Measurements from ENCODE around the gene ASMT.
"Not testable (repeated sequence)": the region's sequence is repeated elsewhere in the genome, so short reads cannot be mapped to it uniquely, and the experiment has no call there.

The ASMT gene, protein sequence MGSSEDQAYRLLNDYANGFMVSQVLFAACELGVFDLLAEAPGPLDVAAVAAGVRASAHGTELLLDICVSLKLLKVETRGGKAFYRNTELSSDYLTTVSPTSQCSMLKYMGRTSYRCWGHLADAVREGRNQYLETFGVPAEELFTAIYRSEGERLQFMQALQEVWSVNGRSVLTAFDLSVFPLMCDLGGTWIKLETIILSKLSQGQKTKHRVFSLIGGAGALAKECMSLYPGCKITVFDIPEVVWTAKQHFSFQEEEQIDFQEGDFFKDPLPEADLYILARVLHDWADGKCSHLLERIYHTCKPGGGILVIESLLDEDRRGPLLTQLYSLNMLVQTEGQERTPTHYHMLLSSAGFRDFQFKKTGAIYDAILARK

DNA sequence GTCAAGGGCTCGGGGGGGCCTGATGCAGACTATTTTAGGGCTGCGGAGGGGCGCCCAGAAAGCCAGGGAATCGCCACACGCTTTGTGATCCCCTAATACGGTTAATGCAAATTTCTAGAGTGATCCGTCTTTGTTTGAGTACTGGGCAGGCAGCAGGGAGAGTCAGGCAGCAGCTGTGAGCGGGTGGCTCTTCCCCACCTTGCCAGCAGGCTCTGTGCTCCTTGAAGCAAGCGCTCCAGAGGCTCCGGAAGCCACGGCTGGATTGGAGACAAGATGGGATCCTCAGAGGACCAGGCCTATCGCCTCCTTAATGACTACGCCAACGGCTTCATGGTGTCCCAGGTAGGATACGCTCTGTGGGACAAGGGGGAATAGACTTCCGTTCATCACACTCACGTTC is at the start of gene ASMT:
ASMT (plus strand) TSS at position 133 of the 400 bp plus-strand sequence; CDS start at position 274, 141 bp downstream.
- no peak for DNase-seq

DNA sequence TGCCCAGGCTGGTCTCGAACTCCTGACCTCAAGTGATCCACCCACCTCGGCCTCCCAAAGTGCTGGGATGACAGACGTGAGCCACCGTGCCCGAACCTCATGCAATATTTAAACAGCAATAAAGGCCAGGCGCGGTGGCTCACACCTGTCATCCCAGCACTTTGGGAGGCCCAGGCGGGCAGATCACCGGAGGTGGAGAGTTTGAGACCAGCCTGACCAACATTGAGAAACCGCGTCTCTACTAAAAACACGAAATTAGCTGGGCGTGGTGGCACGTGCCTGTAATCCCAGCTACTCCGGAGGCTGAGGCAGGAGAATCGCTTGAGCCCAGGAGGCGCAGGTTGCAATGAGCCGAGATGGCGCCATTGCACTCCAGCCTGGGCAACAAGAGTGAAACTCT is 40.7 kb upstream of the ASMT start:
- not testable (repeated sequence) for DNase-seq

DNA sequence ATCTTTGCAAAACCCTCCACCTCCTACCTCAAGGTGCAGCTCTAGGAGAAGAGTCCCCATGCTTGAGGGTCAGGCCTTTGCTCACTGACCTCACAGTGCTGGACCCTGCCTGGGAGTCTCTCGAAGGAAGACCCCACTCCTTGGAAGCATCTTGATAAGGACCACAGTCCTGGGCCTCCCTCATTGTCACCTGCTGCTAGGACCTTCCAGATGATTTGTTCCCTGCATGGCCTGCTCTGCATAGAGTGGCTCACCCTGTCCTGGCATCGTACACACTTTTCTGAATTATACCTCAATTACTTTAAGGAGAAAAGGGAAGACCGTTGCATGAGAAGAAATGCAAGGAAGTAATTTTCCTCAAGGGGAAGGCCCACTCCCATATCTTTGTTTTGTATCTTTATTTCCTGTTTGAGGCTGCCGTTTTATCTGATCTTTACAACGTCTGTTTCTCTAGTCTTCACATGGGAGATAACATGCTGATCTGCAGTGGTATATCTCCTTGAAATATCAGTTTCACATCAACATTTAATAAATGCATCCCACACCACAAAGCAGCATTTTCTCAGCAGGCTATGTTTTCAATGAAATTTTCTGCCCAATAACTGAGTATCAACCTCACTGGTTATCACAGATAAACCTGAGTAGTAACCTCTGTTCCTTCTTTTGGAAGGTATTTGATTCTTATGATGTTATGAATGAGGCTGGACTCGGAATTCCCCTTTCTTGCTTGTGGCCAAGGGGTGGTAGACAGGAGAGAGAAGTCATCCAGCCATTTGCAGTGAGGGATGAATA is 38.5 kb upstream of the ASMT start:
- no peak for DNase-seq

DNA sequence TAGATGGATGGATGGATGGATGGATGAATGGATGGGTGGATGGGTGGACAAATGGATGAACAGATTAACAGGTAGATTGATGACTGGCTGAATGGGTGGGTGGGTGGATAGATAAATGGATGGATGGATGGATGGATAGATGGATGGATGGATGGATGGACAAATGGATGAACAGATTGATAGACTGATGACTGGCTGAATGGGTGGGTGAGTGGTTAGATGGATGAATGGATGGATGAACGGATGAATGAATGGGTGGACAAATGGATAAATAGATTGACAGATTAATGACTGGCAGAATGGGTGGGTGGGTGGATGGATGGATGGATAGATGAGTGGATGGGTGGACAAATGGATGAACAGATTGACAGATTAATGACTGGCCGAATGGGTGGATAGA is 37.0 kb upstream of the ASMT start:
- no peak for DNase-seq

DNA sequence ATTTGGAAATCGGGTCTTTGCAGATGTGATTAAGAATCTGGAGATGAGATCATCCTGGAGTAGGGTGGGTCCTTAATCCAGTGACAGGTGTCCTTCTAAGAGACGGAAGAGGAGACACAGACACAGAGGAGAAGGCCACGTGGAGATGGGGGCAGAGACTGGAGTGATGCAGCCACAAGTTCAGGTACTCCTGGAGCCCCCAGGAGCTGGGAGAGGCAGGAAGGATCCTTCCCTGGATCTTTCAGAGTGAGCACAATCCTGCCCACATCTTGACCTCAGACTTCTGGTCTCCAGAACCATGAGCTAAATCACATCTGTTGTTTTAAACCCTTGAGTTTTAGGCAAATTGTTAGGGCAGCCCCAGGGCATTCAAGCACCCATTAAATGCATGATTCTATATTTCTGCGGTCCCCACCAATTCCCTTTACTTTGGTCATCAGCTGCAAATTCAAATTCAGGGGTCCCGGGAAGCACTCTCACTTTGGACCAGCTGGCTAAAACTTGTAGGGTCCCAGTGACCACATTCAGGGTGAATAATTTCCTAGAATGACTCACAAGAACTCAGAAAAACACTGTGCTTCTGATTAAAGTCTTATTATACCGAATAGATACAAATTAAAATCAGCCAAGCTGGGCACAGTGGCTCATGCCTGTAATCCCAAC is 36.2 kb upstream of the ASMT start:
- no peak for DNase-seq

DNA sequence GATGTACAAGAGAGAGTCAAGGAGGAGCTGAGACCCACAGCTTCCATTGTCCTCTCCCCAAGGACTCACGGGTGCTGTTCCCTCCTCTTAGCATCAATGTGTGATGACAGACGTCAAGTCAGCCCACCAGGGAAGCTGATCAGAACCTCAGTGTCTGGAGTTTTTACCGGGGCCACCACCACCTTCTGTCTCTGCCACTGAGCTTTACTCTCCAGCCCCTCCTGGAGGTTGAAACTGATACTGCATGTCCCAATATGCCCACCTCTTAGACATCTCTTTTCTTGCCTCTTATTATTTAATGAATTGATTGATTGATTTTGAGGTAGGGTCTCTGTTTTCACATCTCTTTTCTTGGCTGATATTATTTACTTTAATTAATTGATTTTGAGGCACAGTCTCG is 33.7 kb upstream of the ASMT start:
- no peak for DNase-seq

DNA sequence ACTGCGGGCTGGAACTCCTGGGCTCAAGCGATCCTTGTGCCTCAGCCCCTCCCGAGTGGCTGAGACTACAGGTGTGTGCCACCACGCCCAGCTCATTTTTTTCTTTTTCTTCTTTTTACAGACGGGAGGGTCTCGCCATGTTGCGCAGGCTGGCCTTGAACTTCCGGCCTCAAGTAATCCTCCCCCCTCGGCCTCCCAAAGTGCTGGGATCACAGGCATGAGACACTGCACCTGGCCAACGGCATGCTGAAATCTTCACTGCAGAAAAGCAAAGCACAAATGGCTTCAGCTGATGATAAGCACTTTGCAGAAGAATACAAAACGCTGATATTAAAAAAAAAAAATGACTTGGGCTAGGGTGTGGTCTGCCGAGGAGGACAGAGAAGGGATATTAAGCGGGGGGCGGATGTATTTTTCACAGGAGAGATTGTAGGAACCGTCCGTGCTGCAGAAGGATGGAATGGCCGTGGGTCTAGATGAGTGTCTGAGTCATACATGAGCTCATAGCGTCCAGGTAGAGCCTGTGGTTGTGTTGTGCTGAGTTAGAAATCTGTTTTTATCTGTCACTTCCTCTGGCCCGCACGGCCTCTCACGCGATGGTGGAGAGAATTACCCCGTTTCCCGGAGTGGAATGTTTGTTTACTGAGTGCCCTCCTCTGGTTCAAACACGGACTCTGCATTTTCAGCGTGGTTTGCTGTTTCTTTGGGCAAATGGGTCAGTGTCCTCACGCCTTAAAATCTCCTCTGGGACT is 32.0 kb upstream of the ASMT start:
- no peak for DNase-seq

DNA sequence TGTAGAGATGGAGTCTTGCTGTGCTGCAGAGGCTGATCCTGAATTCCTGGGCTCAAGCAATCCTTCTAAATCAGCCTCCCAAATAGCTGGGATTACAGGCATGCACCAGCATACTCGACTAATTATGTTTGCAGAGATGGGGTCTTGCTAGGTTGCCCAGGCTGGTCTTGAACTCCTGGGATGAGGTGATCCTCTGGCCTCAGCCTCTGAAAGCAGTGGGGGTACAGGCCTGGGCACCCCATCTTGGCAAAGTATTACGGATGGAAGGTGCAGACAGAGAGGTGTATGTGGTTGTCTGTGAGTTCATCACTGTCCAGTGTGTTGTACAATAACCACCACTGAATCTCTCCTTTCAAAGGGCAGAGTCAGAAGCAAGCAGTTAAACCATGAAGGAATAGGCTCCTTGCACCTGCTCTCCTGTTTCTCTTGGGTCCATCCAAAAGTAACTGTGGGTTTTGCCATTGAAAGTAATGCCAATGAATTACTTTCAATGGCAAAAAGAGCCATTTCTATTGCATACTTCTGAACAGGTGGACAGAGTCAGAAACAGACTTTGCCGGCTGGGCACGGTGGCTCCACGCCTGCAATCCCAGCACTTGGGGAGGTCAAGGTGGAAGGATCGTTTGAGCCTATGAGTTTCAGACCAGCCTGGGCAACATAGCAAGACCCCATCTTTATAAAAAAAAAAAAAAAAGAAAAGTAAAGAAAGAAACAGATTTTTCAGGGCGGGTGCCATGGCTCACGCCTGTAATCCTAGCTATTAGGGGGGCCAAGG is 30.4 kb upstream of the ASMT start:
- DNase-seq: no peak

DNA sequence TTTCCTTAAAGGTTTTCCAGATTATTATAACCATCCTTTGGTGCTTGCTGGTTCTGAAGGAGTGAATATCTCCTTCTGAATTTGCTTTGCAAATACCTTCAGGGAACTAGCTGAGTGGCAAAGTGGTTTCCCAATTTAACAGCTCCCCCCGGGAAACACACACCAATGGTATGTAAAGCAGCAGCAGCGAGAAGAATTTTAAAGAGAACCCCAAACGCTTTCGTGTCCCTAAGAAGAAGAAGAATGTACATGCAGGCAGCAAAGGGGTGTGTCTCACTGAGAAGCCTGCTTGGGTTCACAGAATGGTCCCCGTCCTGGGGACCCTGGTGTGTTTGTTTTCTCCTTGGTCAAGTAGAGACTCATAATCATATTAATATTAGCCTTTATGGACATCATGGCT is 27.7 kb upstream of the ASMT start:
- no peak for DNase-seq

DNA sequence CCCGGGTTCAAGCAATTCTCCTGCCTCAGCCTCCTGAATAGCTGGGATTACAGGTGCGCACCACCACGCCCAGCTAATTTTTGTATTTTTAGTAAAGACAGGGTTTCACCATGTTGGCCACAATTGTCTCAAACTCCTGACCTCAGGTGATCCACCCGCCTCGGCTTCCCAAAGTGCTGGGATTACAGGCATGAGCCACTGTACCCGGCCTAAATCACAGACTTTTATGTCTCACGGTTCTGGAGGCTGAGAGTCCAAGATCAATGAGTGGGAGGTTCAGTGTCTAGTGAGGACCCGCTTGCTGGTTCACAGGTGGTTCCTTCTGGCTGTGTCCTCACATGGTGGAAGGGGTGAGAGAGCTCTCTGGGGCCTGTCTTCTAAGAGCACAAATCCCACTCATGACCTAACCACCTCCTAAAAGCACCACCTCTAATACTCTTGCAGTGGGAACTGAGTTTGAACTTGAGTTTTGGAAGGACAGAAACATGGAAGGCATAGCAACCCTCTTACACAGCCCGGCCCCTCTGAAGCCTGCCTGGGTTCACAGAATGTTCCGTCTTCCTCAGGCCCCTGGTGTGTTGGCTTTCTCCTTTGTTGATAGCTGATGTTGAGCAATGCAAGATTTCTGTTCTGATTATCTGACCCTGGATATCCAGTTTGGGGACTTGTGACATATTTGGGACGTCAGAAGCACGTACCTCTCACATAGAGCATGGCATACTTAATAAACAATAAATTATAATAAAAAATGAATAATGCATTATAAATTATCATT is 25.3 kb upstream of the ASMT start:
- no peak for DNase-seq

DNA sequence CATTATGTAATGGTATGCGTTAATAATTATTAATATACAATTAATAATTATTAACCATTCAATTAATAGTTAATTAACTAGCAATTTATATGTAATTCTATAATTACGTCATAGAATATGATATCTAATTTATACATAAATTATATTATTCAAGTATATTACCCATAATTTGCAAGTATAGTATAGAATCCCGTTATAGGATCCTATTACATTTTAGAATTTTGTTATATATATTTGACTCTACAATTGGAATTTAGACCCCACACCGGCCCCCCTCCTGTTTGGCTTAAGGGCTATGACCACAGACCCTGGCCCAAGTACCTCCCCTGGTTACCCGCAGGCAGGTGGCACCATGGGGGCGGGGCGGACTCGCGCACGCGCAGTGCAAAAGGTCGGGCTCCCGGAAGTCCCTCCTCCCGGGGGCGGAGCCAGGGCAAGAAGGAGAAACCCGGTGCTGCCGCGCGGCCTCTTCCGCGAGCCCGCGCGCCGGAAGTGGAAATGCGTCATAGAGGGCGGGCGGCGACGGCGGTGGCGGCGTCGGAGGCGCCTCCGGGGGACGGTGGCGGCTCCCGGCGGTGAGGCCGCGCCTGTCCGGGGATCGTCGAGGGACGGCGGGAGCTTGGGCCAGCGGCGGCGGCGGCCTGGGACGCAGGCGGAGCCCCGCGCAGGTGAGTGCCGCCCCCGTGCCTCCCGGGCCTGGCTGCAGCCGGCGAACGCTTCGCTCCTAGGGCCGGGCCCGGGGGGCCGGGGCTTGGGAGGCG is 23.6 kb upstream of the ASMT start, which contains the start of gene AKAP17A:
AKAP17A (plus strand) TSS at position 503 of the 761 bp plus-strand sequence. CDS start 1,859 bp downstream, outside the sequence.
- DNase-seq: peak; percentile 8

DNA sequence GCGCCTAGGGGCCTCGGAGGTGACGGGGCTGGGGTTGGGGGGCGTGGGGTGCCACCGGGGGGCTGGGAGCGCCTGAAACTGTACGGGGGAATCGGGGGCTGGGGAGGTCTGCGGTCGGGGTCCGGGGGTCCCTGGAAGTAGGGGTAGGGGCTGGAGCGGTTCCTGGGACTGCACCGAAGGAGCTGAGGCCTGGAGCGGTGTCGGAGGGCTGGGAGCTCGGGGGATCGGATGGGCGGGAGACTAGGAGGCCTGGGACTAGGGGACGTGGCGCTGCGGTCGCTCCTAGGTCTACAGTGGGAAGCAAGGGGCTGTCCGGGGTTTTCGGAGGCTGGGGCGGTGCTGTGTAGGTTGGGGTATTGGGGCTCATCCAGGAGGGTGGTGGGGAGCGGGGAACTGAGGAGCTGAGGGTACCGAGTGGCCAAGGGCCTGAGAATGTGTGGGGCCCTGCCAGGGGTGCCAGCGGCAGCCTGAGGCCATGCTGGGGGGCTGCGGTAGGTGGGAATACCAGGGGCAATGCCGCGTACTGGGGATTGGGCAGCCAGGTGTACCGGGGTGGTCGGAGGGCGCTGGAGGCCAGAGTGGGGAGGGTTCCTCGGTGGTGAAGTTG is 22.9 kb upstream of the ASMT start:
- DNase-seq: no peak

DNA sequence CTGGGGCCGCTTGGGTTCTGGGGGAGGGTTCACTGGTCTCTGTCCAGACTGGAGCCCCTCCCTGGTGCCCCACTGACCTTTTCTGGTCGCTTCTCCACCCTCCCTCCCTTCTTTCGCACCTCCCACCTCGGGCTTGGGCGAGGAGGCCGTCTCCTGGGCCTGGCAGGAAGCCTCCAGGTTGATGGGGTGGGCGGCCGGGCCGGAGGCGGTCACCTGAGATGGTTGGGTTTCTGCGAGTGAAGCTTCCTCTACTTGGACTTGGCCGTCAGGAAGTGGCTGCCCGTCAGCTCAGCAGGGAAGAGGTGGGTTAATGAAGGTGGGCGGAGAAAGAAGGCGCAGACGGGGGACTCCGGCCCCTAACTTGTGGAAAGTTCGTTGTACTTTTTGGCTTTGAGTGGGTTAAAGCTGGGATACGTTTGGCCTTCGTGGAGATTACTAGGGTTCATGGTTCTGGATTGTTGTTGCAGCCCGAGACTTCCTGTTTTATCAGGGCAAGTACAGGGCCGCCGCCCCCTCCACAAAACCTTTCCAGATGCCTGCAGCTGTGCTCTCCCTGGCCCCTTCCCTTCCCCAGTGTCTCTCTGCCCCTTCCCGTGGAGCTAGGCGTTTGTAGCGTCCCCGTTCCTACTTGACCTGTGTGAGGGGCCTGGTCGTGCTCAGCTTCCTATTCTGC is 22.3 kb upstream of the ASMT start:
- no peak for DNase-seq

DNA sequence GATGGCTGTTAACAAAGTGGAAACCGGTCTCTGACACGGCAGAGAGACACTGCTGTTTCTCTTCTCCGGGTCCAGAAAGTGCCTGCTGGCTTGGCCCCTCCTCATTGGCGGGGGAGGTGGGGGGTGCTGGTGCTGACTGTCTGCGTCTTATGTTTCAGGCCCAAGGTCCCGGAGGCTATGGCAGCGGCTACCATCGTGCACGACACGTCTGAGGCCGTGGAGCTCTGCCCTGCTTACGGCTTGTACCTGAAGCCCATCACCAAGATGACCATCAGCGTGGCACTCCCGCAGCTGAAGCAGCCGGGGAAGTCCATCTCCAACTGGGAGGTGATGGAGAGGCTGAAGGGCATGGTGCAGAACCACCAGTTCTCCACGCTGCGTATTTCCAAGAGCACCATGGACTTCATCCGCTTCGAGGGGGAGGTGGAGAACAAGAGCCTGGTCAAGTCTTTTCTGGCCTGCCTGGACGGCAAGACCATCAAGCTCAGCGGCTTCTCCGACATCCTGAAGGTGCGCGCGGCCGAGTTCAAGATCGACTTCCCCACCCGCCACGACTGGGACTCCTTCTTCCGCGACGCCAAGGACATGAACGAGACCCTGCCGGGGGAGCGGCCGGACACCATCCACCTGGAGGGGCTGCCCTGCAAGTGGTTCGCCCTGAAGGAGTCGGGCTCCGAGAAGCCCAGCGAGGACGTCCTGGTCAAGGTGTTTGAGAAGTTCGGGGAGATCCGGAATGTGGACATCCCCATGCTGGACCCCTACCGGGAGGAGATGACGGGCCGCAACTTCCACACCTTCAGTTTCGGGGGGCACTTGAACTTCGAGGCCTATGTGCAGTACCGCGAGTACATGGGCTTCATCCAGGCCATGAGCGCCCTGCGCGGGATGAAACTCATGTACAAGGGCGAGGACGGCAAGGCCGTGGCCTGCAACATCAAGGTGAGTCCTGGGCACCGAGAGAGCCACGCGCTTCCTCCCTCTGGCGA is 21.3 kb upstream of the ASMT start:
- DNase-seq: no peak

DNA sequence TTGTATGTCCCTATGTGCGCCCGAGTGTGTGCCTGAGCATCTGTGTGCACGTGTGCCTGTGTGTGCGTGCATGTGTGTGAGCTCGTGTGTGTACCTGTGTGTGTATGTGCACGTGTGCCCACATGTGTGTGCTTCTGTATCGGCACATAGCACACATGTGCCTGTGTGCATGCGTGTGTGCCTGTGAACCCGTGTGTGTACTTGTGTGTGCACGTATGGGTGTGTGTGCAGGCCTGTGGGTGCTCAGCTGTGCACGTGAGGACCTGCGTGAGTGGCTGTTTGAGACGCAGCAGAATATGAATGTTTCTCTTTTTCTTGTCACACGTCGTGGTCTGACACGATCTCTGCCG is 19.2 kb upstream of the ASMT start:
- no peak for DNase-seq

DNA sequence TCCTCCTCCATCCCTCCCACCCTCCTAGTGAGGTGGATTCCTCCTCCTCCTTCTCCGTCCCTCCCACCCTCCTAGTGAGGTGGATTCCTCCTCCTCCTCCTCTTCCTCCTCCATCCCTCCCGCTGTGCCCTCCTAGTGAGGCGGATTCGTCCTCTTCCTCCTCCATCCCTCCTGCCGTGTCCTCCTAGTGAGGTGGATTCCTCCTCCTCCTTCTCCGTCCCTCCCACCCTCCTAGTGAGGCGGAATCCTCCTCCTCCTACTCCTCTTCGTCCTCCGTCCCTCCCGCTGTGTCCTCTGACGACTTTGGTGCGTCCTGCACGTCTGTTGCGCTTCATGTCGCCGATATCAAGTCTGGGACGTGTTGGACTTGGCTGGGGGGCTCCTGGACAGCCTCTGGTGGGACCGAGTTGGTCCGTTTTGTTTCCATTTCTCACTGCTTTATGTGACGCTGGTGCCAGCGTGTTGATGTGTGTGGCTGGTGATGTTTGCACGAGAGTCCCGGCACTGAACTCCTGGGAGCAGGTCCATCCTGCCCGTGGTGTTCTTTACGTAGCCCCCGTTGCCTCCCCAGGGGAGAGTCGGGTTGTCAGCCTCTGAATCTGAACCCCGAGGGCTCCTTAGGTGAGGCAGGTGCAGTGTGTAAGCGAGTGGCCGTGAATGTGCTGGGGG is 18.0 kb upstream of the ASMT start:
- DNase-seq: no peak

DNA sequence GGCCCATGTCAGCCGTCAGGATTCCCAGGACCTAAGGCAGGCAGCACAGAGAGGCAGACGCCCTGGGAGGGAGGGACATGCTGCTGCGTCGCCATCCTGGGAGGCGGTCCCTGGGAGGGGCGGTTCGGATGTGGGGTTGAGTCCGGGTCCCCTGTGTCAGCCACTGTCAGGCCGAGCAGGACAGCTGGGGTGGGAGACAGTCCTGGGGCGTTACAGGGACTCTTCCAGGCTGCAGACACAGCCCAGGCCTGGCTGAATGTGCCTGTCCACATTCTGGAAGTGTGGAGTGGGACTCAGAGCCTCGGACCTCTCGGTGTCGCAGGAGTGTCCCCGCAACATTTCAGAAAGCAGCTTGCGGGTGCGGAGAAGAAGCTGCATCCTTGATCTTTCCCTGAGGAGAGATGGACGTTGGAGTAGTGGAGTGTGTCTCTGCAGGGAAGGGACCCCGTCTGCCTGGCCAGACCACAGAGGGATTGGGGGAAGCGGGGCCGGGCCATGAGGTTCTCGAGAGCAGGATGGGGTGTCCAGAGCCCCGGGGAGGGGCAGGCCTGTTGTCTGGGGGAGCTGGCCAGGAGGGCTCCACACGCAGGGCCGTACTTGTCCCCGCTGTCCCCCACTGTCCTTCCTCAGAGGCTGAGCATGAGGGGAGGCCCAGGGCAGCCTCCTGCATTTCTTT is 17.4 kb upstream of the ASMT start:
- no peak for DNase-seq

Data from NCI-H2029 treated with DMSO at 0.1 percent for 48 hours (cell line).